Right lobe of liver (tissue), 6 donors: ENCODE data around the gene DIAPH3. TPM values are rescaled to one million over a fixed set of nuclear protein-coding genes. Genes with fewer than 3 reads are reported as not detected.

Source experiments
- ATAC-seq, 4 donors: fragments of 200-7000 bp; cut with Tn5 transposase; one replicate each; pipeline ENCODE4 v1.9.1; 2020; ENCODE audit warnings: mild to moderate bottlenecking in 4 of 4, moderate library complexity in 4 of 4
- DNase-seq, 3 donors: peaks; one replicate each; pipeline ENCODE4 v3.0.0-alpha.2; 2020
- H3K27ac ChIP-seq, 3 donors: fragments of 200-600 bp; one replicate each; pipeline ENCODE4 v1.8.0; 2022
- H3K27me3 ChIP-seq, 2 donors: fragments of 200-600 bp; one replicate each; pipeline ENCODE4 v1.8.0; 2022
- H3K36me3 ChIP-seq, 4 donors: fragments of 200-600 bp; sonication (generic) in 1 of 4; one replicate each; pipeline versions ENCODE4 v1.5.1 to v1.8.0; 2017 to 2022; ENCODE audit warnings: control low read depth in 1 of 4
- H3K4me1 ChIP-seq, 4 donors: fragments of 200-600 bp; sonication (generic) in 1 of 4; one replicate each; pipeline versions ENCODE4 v1.5.1 to v1.8.0; 2017 to 2022; ENCODE audit warnings: control low read depth in 1 of 4
- H3K4me3 ChIP-seq, 3 donors: fragments of 200-600 bp; one replicate each; pipeline ENCODE4 v1.8.0; 2022
- H3K9me3 ChIP-seq, 4 donors: fragments of 200-600 bp; sonication (generic) in 1 of 4; one replicate each; pipeline versions ENCODE4 v1.5.1 to v1.8.0; 2017 to 2022; ENCODE audit warnings: control low read depth in 1 of 4
- POLR2A ChIP-seq: fragments of 450-650 bp; IDR thresholded peaks from one replicate; pipeline ENCODE4 v1.6.1; 2017; ENCODE audit warnings: antibody characterized with exemption, mild to moderate bottlenecking
- WGBS: methylation state at CpG from one replicate; pipeline ENCODE4 v1.1.6; 2018; ENCODE audit warnings: low coverage, low lambda C conversion rate; ENCODE audit not compliant: insufficient coverage; ENCODE audit errors: missing lambda C conversion rate; 5-methylcytosine and 5-hydroxymethylcytosine counted together
- intact Hi-C, 2 donors: fragments of 100-400 bp; cut with DNase I; formaldehyde crosslinking; loops; one replicate each; pipeline versions ENCODE4 v1.11.2 to v1.14.1; 2022
- total RNA-seq, 6 experiments: library from RNA; depleted of rRNA in 2 of 6; stranded (reverse); fragments of >200 nt in 2 of 6; fragmentation: NEBNext Ultra II Directional in 3 of 6; extraction: Animal tissue kit (Norgen Biotek cat#: 25700) in 3 of 6; gene quantifications; one replicate each; pipeline versions ENCODE4 v1.1.0 to v1.2.4, GENCODE V29; 2016 to 2023
- TF ChIP-seq, protein P1 (sequence below), 4 donors: fragments of 200-600 bp in 3 of 4; fragments of 450-650 bp in 1 of 4; IDR thresholded peaks; one replicate each; pipeline versions ENCODE4 v1.5.1 to v1.8.0; 2016 to 2022; ENCODE audit warnings: antibody characterized with exemption in 4 of 4, mild to moderate bottlenecking in 2 of 4
- donor health status: DM: no; HTN: yes; CAD: no.
- donor health status: DM: no; HTN: no; CAD: no.
- donor health status: DM: no; HTN: no; CAD: no.
- donor health status: DM: no; HTN: yes; CAD: no.
- donor health status: DM: no; HTN: yes; CAD: no.

Gene DIAPH3
- total RNA-seq, 6 experiments from 2014 or later = 0.10 to 1.6 (median 0.93) TPM; not detected in 1

DNA sequence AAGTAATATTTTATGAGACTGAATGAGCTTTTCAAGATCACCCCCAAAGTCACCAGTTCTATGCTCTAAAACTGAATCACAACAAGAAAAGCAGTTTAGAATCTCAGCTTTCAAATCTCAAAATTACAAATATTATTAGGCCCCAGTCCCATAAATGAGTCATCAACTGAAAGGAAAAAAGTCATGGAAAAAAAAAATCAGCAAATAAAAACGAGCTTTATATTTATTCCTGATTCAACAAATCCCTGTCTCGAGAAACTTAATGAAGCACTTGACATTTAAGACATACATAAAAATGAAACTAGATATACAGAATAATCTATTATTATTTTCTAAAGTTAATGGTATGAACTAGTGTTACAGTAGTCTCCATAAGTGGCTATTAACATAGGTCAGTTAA is 203.0 kb downstream of the DIAPH3 start:
- no peak for DNase-seq
- Histone ChIP-seq H3K27ac (no peak overlapping the region), H3K4me1 (no peaks in the 10 kb centered on the region), H3K9me3 (no peaks in the 10 kb centered on the region), H3K36me3 (no peaks in the 10 kb centered on the region), H3K4me3 (no peak overlapping the region), H3K27me3 (no peaks in the 10 kb centered on the region)
- WGBS = 84% methylated on average over 2 of the region's 2 CpGs
- TF ChIP-seq, protein P1, sequence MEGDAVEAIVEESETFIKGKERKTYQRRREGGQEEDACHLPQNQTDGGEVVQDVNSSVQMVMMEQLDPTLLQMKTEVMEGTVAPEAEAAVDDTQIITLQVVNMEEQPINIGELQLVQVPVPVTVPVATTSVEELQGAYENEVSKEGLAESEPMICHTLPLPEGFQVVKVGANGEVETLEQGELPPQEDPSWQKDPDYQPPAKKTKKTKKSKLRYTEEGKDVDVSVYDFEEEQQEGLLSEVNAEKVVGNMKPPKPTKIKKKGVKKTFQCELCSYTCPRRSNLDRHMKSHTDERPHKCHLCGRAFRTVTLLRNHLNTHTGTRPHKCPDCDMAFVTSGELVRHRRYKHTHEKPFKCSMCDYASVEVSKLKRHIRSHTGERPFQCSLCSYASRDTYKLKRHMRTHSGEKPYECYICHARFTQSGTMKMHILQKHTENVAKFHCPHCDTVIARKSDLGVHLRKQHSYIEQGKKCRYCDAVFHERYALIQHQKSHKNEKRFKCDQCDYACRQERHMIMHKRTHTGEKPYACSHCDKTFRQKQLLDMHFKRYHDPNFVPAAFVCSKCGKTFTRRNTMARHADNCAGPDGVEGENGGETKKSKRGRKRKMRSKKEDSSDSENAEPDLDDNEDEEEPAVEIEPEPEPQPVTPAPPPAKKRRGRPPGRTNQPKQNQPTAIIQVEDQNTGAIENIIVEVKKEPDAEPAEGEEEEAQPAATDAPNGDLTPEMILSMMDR (IDR thresholded peaks at IDR 0.05) = no peak
- TF ChIP-seq POLR2A = no peak
- no peak for ATAC-seq
- intact Hi-C loops = no loop called here

DNA sequence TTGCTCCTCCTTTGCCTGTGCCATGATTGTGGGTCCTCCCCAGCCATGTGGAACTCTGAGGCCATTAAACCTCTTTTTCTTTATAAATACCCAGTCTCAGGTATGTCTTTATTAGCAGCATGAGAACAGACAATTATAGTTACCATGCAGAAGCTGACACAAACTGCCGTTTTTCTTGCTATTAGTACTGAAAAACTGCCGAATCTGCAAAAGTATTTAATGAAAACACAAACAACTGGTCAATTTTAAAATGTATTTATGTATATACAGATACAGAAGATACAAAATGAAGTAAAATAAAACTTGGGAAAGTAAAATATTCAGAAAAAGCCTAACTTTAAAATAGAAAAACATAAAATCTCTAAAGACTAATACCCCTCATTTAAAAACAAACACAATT is 206.3 kb downstream of the DIAPH3 start:
- TF ChIP-seq, protein P1 (IDR thresholded peaks at IDR 0.05) = no peak
- TF ChIP-seq POLR2A = no peak
- Histone ChIP-seq H3K27me3 (no peaks in the 10 kb centered on the region), H3K9me3 (no peaks in the 10 kb centered on the region), H3K36me3 (no peaks in the 10 kb centered on the region), H3K4me1 (no peaks in the 10 kb centered on the region), H3K4me3 (no peak overlapping the region), H3K27ac (no peak overlapping the region)
- no peak for ATAC-seq
- DNase-seq = no peak
- intact Hi-C loops = no loop called here
- WGBS = 96% methylated on average over 2 of the region's 2 CpGs

DNA sequence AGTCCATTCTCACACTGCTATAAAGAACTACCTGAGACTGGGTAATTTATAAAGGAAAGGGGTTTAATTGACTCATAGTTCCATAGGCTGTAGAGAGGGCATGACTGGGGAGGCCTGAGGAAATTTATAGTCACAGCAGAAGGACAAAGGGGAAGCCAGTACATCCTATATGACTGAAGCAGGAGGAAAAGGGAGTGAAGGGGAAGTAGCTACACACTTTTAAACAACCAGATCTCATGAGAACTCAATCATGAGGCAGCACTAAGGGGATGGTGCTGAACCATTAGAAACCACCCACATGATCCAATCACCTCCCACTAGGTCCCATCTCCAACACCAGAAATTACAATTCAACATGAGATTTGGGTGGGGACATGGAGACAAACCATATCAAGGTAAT is 209.1 kb downstream of the DIAPH3 start:
- no peaks in the 10 kb centered on the region for H3K4me1 ChIP-seq
- no peaks in the 10 kb centered on the region for H3K27me3 ChIP-seq
- no peaks in the 10 kb centered on the region for H3K36me3 ChIP-seq
- no peak for ATAC-seq
- no peaks in the 10 kb centered on the region for H3K9me3 ChIP-seq
- H3K4me3 ChIP-seq = no peak overlapping the region
- no peak overlapping the region for H3K27ac ChIP-seq
- intact Hi-C loops = no loop called here
- no peak for DNase-seq
- no peak for TF ChIP-seq POLR2A
- TF ChIP-seq, protein P1 (IDR thresholded peaks at IDR 0.05) = no peak

DNA sequence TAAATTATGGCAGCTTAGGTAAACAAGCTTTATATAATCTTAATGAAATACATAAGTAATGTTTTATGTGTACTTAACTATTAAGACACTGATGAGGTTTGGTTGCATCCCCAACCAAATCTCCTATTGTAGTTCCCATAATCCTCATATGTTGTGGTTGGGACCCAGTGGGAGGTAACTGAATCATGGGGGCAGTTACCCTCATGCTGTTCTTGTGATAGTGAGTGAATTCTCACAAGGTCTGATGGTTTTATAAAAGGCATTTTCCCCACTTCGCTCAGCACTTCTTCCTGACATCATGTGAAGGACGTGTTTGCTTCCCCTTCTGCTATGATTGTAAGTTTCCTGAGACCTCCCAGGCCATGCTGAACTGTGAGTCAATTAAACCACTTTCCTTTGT is 212.7 kb downstream of the DIAPH3 start:
- Histone ChIP-seq H3K4me1 (no peaks in the 10 kb centered on the region), H3K36me3 (no peaks in the 10 kb centered on the region), H3K4me3 (no peak overlapping the region), H3K27ac (no peak overlapping the region), H3K9me3 (no peaks in the 10 kb centered on the region), H3K27me3 (no peaks in the 10 kb centered on the region)
- no peak for DNase-seq
- no peak for TF ChIP-seq POLR2A
- TF ChIP-seq, protein P1 (IDR thresholded peaks at IDR 0.05) = no peak
- intact Hi-C loops = no loop called here
- no peak for ATAC-seq
- WGBS = 83% methylated on average over 2 of the region's 2 CpGs

DNA sequence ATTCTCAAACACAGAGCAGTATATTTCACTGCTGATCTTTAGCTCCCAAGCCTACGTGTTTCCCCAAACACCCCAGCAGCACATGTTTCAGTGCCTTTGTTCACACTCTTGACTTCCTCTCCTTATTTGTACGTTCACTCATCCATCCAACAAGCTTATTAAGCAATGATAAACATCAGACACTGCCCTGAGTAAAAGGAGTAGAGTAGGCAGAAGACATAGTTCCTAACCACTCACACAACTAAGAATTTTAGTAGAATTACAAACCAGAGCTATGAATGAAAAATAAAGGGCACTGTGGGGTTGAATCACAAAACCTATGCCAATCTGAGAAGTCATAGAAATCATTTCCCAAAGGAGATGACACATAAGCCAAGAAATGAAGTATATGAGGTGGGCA is 213.5 kb downstream of the DIAPH3 start:
- WGBS = 90% methylated on average over 2 of the region's 2 CpGs
- TF ChIP-seq POLR2A = no peak
- ATAC-seq = no peak
- Histone ChIP-seq H3K27ac (no peak overlapping the region), H3K4me3 (no peak overlapping the region), H3K36me3 (no peaks in the 10 kb centered on the region), H3K4me1 (no peaks in the 10 kb centered on the region), H3K27me3 (no peaks in the 10 kb centered on the region), H3K9me3 (no peaks in the 10 kb centered on the region)
- intact Hi-C loops = no loop called here
- no peak for DNase-seq
